Uterus (tissue), 4 donors: ENCODE results near the gene ZHX3. TPM values are rescaled to one million over a fixed set of nuclear protein-coding genes. Genes with fewer than 3 reads are reported as not detected.

Experiments used
- DNase-seq, 2 donors: peaks; one replicate each; pipeline ENCODE4 v3.0.0-alpha.2; 2019 to 2020
- H3K27ac ChIP-seq, 2 donors: fragments of 200-600 bp; sonication (generic); 1 replicate in 1 of 2; 2 replicates in 1 of 2; pipeline ENCODE4 v1.5.1; 2016 to 2018
- H3K27me3 ChIP-seq, 2 donors: fragments of 200-600 bp; sonication (generic); one replicate each; pipeline ENCODE4 v1.5.1; 2018 to 2019; ENCODE audit warnings: control low read depth in 1 of 2
- H3K36me3 ChIP-seq, 2 donors: fragments of 200-600 bp; sonication (generic); one replicate each; pipeline ENCODE4 v1.5.1; 2019; ENCODE audit warnings: control low read depth in 1 of 2
- H3K4me1 ChIP-seq, 2 donors: fragments of 200-600 bp; sonication (generic); one replicate each; pipeline ENCODE4 v1.5.1; 2018 to 2019; ENCODE audit warnings: control low read depth in 1 of 2
- H3K4me3 ChIP-seq, 2 donors: fragments of 200-600 bp; sonication (generic); 1 replicate in 1 of 2; 2 replicates in 1 of 2; pipeline ENCODE4 v1.5.1; 2018 to 2019; ENCODE audit warnings: mild to moderate bottlenecking in 1 of 2
- H3K9me3 ChIP-seq, 2 donors: fragments of 200-600 bp; sonication (generic); one replicate each; pipeline ENCODE4 v1.5.1; 2019; ENCODE audit warnings: control low read depth in 1 of 2
- POLR2A ChIP-seq, 2 donors: fragments of 450-650 bp; IDR thresholded peaks; one replicate each; pipeline ENCODE4 v1.6.1; 2016; ENCODE audit warnings: antibody characterized with exemption in 2 of 2, mild to moderate bottlenecking in 1 of 2, moderate library complexity in 1 of 2
- intact Hi-C: fragments of 100-400 bp; cut with DNase I; formaldehyde crosslinking; loops from one replicate; pipeline ENCODE4 v1.15.1; 2023; ENCODE audit warnings: low total_unique reads
- total RNA-seq, 4 donors: library from RNA; depleted of rRNA in 3 of 4; stranded (reverse); fragments of >200 nt in 3 of 4; gene quantifications; one replicate each; pipeline versions ENCODE4 v1.1.0 to v1.2.4, GENCODE V29; 2014 to 2023
- TF ChIP-seq, protein P1 (sequence below), 4 experiments: fragments of 200-600 bp in 2 of 4; fragments of 450-650 bp in 2 of 4; sonication (generic) in 2 of 4; IDR thresholded peaks; one replicate each; pipeline ENCODE4 v1.5.1; 2016 to 2019; ENCODE audit warnings: antibody characterized with exemption in 4 of 4, mild to moderate bottlenecking in 2 of 4, moderate library complexity in 1 of 4
- donor health status: DM: yes; HTN: yes; CAD: no.

Gene ZHX3
- total RNA-seq, 4 donors from 2014 or later: 18.7 to 85.2 (median 25.0) TPM

- H3K4me3 ChIP-seq: peak within 1 kb of the TSS; percentile 61 to 99
- peak within 1 kb of the TSS; percentile 93 to 99 for H3K27ac ChIP-seq
- no peaks in the 10 kb centered on the region for H3K36me3 ChIP-seq
- peaks cover 8 to 10% of the 10 kb centered on the region in 2 donors for H3K4me1 ChIP-seq
- intact Hi-C loops: no loop called here
- no peaks in the 10 kb centered on the region for H3K9me3 ChIP-seq
- no peaks in the 10 kb centered on the region for H3K27me3 ChIP-seq
- DNase-seq: peak; percentile 88 to 90
- TF ChIP-seq, protein P1, sequence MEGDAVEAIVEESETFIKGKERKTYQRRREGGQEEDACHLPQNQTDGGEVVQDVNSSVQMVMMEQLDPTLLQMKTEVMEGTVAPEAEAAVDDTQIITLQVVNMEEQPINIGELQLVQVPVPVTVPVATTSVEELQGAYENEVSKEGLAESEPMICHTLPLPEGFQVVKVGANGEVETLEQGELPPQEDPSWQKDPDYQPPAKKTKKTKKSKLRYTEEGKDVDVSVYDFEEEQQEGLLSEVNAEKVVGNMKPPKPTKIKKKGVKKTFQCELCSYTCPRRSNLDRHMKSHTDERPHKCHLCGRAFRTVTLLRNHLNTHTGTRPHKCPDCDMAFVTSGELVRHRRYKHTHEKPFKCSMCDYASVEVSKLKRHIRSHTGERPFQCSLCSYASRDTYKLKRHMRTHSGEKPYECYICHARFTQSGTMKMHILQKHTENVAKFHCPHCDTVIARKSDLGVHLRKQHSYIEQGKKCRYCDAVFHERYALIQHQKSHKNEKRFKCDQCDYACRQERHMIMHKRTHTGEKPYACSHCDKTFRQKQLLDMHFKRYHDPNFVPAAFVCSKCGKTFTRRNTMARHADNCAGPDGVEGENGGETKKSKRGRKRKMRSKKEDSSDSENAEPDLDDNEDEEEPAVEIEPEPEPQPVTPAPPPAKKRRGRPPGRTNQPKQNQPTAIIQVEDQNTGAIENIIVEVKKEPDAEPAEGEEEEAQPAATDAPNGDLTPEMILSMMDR (IDR thresholded peaks at IDR 0.05): peak in 1 of 4 experiments; percentile 15
- TF ChIP-seq POLR2A (IDR thresholded peaks at IDR 0.05): peak; percentile 82 to 89
Measured at GRCh38 chr20:41136680-41137613, 180.6 kb downstream of the ZHX3 start, which contains the start of gene PLCG1. PLCG1 (plus strand) TSS chr20:41137543; CDS start chr20:41137642, 99 bp downstream.

DNA sequence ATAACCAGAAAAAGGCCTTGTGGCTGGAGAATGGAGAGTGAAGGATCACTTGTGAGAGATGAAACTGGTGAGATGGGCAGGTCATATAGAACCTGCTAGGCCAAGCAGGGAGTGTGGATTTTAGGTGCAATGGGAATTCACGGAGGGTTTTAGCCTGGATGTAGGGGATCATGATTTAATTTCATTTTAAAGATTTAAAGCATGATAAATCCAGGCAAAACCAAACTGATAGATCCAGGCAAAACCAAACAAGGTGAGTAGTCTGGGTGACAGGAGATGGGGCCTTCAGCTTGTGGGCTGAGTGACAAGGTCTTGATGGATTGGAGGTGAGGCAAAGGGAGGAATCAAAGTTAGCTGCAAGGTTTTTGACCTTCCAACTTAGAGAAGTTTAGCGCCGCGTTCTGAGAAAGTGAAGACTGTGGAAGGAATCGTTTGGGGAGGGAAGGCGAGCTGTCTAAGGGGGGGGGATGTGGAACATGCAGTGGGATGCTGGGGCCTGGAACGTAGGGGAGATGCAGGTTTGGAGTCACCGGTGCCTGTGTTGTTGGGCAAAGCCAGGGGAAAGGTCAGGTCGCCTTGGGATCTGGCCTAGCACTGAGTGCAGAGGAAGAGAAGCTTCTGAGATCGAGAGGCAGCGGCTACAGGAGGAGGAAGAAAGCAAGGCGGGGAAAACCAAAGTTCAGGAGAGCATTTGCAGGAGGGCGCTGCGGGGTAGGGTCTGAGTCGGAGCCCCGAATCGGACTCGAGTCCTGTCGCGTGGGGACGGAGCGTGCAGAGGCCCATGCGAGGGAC lies 181.4 kb downstream of the ZHX3 start:
- Histone ChIP-seq H3K4me1 (peaks cover 4 to 7% of the 10 kb centered on the region in 2 donors), H3K27ac (peak overlapping the region; percentile 93 to 99), H3K36me3 (no peaks in the 10 kb centered on the region), H3K9me3 (no peaks in the 10 kb centered on the region), H3K27me3 (no peaks in the 10 kb centered on the region), H3K4me3 (peak overlapping the region; percentile 61 to 99)
- TF ChIP-seq POLR2A (IDR thresholded peaks at IDR 0.05): no peak
- TF ChIP-seq, protein P1 (IDR thresholded peaks at IDR 0.05): no peak
- DNase-seq: no peak
- intact Hi-C loops: no loop called here

DNA sequence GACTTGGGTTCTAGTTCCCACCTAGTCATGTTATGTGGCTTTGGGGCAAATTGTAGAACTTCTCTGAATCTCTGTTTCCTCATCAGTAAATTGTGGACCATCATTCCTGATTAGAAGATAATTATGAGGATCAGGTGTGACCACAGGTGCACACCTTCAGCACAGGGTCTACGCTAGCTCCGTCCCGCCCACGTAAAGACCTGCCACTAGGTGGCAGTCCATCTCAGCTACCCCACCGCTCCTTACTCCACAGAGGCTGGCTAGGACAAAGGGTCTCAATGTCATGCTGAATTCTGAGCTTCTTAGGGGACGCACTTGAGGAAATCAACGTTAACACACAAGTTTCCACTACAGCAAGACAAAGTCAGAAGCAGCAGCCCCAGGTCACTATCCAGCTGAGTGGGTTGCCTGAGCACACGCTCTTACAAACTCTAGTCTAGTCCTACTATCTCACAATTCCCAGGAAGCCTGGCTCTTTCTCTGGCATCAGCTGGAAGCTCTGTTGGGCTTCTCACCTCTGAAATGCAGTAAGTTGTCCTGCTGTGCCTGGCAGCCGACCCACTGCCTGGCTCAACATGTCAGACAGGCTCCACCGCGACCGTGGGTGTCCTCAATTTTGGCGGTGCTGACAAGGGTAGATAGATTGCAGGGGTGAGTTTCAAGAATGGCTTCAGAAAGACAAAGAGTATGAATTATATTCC lies 182.2 kb downstream of the ZHX3 start:
- Histone ChIP-seq H3K27me3 (no peaks in the 10 kb centered on the region), H3K27ac (no peak overlapping the region), H3K9me3 (no peaks in the 10 kb centered on the region), H3K36me3 (no peaks in the 10 kb centered on the region), H3K4me1 (peaks cover 0 to 6% of the 10 kb centered on the region in 2 donors), H3K4me3 (no peak overlapping the region)
- DNase-seq: no peak
- intact Hi-C loops: no loop called here
- TF ChIP-seq POLR2A (IDR thresholded peaks at IDR 0.05): no peak
- TF ChIP-seq, protein P1 (IDR thresholded peaks at IDR 0.05): peak; percentile 31 to 45 (median 38)

GRCh38 chr20:41134362-41135186 lies 183.0 kb downstream of the ZHX3 start:
- intact Hi-C loops: no loop called here

More at GRCh38 chr20:41134362-41135186, 183.0 kb downstream of the ZHX3 start:
- Histone ChIP-seq H3K27me3 (no peaks in the 10 kb centered on the region), H3K9me3 (no peaks in the 10 kb centered on the region), H3K36me3 (no peaks in the 10 kb centered on the region), H3K4me1 (peaks cover 0 to 6% of the 10 kb centered on the region in 2 donors), H3K4me3 (no peak overlapping the region), H3K27ac (no peak overlapping the region)
- no peak for DNase-seq
- TF ChIP-seq, protein P1 (IDR thresholded peaks at IDR 0.05): no peak
- TF ChIP-seq POLR2A (IDR thresholded peaks at IDR 0.05): no peak
